Measurements from ENCODE around the gene TENT5A. TPM values are rescaled to one million over a fixed set of nuclear protein-coding genes. Genes with fewer than 3 reads are reported as not detected.

Gene TENT5A
- total RNA-seq, 1 donor from 2014 or later, result 44.4 TPM

GRCh38 chr6:81772741-81773140 is 20.3 kb upstream of the TENT5A start:
- intact Hi-C loops (cut with micrococcal nuclease), result no loop called here
- Histone ChIP-seq H3K4me1 (no peaks in the 10 kb centered on the region), H3K27ac (replicated peaks) (no peak overlapping the region)

DNA sequence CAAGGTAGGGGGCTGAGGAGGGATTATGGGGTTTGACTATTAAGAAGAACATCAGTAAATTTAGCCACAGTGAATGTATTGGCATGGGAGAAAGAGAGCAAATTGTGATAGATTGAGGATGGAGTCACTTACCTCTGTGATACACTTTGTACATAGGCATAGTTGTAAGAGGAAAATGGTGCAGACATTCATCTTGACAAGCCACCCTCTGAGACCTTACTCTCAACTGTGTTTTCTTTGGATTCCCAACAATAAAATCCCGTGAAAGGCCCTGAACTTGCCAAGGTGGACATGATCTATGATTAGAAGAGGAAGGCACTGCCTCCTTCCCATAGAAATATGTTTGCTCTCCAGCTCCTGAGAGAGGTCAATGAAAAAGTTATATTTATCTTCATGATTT is 18.6 kb upstream of the TENT5A start:
- no peaks in the 10 kb centered on the region for H3K9me3 ChIP-seq (replicated peaks)
- no peak overlapping the region for H3K27ac ChIP-seq (replicated peaks)
- peaks cover 16% of the 10 kb centered on the region for H3K4me1 ChIP-seq
- no peaks in the 10 kb centered on the region for H3K36me3 ChIP-seq
- intact Hi-C loops (cut with micrococcal nuclease), result no loop called here
- no peak overlapping the region for H3K4me3 ChIP-seq
- no peak for DNase-seq
- no peaks in the 10 kb centered on the region for H3K27me3 ChIP-seq (ENCODE audit: low read depth)
- TF ChIP-seq CTCF (IDR thresholded peaks at IDR 0.05; ENCODE audit: borderline replicate concordance), result no peak

More at GRCh38 chr6:81772741-81773140, 20.3 kb upstream of the TENT5A start:
- no peak for TF ChIP-seq CTCF (IDR thresholded peaks at IDR 0.05; ENCODE audit: borderline replicate concordance)
- no peaks in the 10 kb centered on the region for H3K9me3 ChIP-seq (replicated peaks)
- H3K4me3 ChIP-seq, result no peak overlapping the region
- no peak for DNase-seq
- H3K36me3 ChIP-seq, result no peaks in the 10 kb centered on the region
- H3K27me3 ChIP-seq (ENCODE audit: low read depth), result no peaks in the 10 kb centered on the region

DNA sequence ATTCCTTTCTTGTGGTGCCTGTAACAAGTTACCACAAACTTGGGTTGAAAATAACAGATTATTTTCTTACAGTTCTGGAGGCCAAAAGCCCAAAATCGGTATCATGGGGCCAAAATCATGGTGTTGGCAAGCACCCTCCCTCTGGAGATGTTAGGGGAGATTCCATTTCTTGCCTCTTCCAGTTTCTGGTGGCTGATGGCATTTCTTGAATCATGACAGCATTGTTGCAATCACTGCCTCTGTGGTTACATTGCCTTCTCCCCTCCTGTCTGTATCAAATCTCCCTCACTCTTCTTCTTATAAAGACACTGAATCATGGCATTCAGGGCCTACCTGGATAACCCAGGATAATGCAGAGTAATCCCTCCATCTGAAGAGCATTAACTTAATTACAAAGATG is 17.9 kb upstream of the TENT5A start:
- Histone ChIP-seq H3K36me3 (no peaks in the 10 kb centered on the region), H3K27me3 (ENCODE audit: low read depth) (no peaks in the 10 kb centered on the region), H3K9me3 (replicated peaks) (no peaks in the 10 kb centered on the region), H3K27ac (replicated peaks) (no peak overlapping the region), H3K4me3 (no peak overlapping the region), H3K4me1 (peaks cover 17% of the 10 kb centered on the region)
- intact Hi-C loops (cut with micrococcal nuclease), result no loop called here
- no peak for TF ChIP-seq CTCF (IDR thresholded peaks at IDR 0.05; ENCODE audit: borderline replicate concordance)
- no peak for DNase-seq

DNA sequence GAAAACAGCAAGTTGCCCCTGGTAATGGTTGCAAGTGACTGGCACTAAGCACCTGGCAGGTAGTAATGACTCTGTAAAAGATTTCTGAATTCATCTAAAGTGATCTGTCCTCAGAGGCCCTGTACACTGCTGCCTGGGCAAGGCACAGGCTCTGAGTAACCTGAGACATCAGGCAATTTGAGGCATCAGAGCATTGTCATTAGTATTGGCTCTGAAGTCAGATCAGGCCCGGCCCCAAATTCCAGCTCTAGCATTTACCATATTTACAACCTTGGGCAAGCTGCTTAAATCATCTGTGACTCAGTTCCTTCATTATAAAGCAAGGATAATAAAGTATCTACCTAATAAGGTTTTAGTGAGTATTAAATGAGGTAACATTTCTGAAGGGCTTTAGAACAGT is 17.3 kb upstream of the TENT5A start:
- no peak for DNase-seq
- H3K36me3 ChIP-seq, result no peaks in the 10 kb centered on the region
- H3K4me1 ChIP-seq, result peaks cover 17% of the 10 kb centered on the region
- H3K9me3 ChIP-seq (replicated peaks), result no peaks in the 10 kb centered on the region
- no peak overlapping the region for H3K4me3 ChIP-seq
- no peaks in the 10 kb centered on the region for H3K27me3 ChIP-seq (ENCODE audit: low read depth)
- H3K27ac ChIP-seq (replicated peaks), result no peak overlapping the region
- intact Hi-C loops (cut with micrococcal nuclease), result no loop called here
- no peak for TF ChIP-seq CTCF (IDR thresholded peaks at IDR 0.05; ENCODE audit: borderline replicate concordance)

GRCh38 chr6:81768150-81768942 is 15.9 kb upstream of the TENT5A start:
- Histone ChIP-seq H3K36me3 (no peaks in the 10 kb centered on the region), H3K4me3 (no peak overlapping the region), H3K27me3 (ENCODE audit: low read depth) (no peaks in the 10 kb centered on the region), H3K4me1 (peaks cover 17% of the 10 kb centered on the region), H3K27ac (replicated peaks) (no peak overlapping the region), H3K9me3 (replicated peaks) (no peaks in the 10 kb centered on the region)
- intact Hi-C loops (cut with micrococcal nuclease), result no loop called here
- DNase-seq, result no peak
- no peak for TF ChIP-seq CTCF (IDR thresholded peaks at IDR 0.05; ENCODE audit: borderline replicate concordance)
